NCI-H345 treated with DMSO at 0.1 percent for 48 hours (cell line): Measurements from ENCODE around the gene TMED9.

ENCODE experiments used
- DNase-seq: peaks from one replicate; lab custom pipeline; 2025; ENCODE audit not compliant: unreplicated experiment; lab: John Stamatoyannopoulos, UW

Gene TMED9

DNA sequence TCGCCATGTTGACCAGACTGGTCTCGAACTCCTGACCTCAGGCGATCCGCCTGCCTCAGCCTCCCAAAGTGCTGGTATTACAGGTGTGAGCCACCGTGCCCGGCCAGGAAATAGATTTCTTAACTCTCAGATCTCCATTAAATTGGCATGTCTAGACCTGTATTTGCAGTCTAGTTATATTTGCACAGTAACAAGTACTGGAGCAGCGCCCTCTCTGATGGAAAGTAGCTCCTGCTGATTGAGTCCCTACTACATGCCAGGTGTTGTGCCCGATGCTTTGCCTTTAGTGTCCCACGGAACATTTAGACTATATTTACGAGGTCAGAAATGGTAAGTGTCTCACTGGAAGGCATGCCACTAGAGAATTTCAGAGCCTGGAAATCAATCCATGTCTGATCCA is 15.8 kb upstream of the TMED9 start:
- no peak for DNase-seq

GRCh38 chr5:177578316-177578715 is 13.7 kb upstream of the TMED9 start:
- DNase-seq = no peak

DNA sequence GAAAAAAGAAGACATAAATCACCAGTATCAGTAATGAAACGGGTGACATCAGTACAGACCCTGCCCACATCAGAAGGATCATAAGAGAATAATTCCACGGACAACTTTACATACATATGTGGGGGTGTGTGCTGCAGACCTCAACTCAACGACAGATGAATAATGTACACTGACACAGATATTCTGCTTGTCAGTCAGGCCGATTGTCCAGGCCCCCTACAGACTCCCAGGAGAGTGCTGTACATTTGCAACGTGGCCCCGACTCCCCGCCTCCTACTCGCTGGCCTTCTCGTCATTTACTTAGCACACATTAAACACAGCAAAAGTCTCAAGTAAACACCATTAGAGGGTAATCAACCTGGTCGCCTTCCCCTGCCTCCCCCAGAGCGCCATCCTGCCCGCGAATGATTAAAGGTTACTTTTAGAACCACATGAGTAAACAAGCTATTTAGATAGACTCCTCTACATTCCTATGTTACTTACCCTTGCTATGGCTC is 3.5 kb upstream of the TMED9 start:
- no peak for DNase-seq

DNA sequence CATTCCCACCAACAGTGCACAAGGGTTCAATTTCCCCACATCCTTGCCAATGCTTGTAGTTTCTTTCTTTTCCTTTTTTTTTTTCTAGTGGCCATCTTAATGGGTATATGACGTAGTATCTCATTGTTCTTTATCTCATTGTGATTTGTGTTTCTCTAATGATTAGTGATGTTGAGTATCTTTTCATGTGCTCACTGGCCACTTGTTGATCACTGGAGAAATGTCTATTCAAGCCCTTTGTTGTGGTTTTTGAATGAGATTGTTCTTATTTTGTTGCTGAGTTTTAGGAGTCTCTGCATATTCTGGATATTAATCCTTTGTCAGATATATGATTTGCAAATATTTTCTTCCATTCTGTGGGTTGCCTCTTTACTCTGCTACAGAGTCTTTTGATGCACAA is 1.6 kb upstream of the TMED9 start:
- no peak for DNase-seq

- DNase-seq = no peak
Measured at GRCh38 chr5:177591690-177592009, 353 bp upstream of the TMED9 start.

DNA sequence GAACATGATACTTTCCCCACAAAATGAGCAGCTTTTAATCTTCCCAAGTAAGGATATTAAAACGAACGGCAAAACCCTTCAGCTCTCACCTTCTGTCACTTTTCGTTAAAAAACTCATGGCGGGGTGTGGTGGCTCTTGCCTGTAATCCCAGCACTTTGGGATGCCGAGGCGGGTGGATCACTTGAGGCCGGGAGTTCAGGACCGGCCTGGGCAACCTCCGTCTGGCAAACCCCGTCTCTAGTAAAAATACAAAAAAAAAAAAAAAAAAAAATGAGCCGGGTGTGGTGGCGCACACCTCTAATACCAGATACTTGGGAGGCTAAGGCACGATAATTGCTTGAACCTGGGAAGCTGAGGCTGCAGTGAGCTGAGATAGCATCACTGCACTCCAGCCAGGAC is 902 bp downstream of the TMED9 start:
- no peak for DNase-seq

GRCh38 chr5:177593511-177593910 is 1.5 kb downstream of the TMED9 start:
- DNase-seq = no peak

DNA sequence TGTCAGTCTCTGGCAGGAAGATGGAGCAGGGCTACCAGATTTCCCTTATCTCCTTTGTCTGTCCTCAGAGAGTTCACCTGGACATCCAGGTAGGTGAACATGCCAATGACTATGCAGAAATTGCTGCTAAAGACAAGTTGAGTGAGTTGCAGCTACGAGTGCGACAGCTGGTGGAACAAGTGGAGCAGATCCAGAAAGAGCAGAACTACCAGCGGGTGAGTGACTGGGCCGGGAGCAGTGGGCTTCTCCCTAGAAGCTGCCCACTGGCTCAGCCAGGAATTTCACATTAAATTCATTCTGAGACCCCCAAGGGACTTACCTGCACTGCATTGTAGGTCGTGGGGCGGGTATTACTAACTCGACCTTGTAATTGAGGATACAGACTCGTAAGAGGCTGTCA is 2.1 kb downstream of the TMED9 start:
- no peak for DNase-seq

DNA sequence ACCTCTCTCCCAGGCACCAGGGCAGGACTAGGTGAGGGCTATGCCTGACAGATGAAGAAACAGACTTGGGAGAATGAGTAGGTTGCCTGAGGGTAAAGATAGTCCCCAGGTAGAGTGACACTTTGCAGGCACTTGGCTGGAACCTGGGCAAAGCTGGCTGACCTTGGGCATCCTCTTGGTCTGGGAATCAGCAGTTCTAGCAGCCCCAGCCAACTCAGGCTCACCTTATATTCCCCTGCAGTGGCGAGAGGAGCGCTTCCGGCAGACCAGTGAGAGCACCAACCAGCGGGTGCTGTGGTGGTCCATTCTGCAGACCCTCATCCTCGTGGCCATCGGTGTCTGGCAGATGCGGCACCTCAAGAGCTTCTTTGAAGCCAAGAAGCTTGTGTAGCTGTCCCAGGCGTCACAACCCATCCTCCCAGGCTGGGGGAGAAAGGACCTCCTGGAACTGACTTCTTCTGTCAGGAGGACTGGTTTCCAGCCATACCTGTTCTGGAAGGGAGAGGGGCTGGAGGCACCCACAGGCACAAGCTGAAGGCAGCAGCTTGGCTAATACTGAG is 3.1 kb downstream of the TMED9 start:
- no peak for DNase-seq

GRCh38 chr5:177595991-177596774 is 4.2 kb downstream of the TMED9 start:
- DNase-seq = no peak

DNA sequence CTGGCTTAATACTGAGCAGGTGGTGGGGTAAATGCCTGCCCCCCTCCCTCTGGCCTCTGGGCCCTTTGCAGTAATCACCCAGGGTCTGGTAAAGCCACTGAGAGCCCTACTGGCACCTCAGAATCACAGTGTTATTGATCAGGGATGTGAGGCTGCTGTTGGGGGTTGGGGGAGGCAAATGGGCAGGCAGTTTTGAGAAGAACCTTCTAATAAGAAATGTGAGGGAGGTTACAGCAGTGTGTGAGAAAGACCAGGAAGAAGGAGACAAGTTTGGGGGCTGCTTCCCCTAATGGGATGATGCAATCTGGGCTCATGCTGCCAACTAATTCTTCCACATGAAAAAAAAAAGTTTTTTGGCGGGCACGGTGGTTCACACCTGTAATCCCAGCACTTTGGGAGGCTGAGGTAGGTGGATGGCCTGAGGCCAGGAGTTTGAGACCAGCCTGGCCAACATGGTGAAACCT is 4.8 kb downstream of the TMED9 start:
- no peak for DNase-seq

GRCh38 chr5:177598477-177598876 is 6.5 kb downstream of the TMED9 start:
- no peak for DNase-seq

DNA sequence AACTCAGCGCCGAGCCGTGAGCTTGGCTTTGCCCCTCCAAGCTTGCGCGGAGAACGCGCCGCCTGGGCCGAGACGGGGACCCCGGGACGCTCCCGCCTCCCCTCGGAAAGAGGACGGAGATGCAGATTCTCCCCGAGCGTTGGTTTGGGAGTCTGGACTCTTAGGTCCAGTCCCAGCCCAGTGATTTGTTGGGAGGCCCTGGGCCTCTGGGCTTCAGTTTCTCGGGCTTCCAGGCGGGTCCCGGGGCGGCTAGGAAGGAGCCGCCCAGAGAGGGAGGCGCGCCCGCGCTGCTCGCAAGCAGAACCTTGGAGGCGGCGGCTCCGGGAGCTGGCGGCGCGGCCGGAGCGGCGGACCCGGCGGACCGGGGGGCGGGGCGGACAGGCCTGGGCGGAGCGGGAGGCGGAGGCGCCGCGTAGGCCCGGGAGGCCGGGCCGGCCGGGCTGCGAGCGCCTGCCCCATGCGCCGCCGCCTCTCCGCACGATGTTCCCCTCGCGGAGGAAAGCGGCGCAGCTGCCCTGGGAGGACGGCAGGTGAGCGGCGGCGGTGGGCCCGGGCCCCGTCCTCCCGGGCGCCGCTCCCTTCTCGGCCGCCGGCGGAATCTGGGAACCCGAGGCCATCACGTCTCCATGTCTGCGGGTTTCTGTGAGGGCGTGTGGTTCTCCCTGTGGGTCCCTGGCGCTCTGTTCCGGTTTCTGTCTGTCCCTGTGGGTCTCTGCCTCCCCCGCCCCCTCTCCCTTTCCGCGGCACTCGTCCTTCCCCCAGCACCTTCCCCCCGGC is 7.9 kb downstream of the TMED9 start, which contains the start of gene B4GALT7:
TSS of gene B4GALT7 (plus strand) at position 402 of the 777 bp plus-strand sequence. CDS start at position 481, 79 bp downstream.
- DNase-seq = peak; percentile 65

DNA sequence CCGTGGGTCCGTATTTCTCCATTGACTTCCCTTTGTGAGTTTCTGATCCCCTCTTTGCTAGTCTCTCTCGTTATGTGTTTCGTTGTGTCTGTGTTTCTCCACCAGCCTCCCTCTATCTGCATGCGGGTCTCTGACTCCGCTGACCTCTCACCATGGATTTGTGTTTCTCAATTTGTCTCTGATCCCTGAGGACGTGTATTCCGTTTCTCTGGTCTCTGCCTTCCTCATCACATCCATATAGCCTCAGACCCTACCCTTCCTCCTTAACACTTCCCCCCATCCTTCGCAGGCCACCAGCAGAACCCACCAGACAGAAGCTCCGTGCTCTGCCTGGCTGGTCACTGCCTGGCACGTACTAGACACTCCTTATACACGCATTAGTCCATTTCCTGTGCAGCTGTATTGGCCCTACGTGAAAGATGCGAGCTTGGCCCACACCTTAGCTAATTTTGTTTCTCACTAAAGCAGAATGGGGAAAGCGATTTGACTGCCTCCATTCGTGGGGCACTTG is 8.6 kb downstream of the TMED9 start:
- DNase-seq = no peak

DNA sequence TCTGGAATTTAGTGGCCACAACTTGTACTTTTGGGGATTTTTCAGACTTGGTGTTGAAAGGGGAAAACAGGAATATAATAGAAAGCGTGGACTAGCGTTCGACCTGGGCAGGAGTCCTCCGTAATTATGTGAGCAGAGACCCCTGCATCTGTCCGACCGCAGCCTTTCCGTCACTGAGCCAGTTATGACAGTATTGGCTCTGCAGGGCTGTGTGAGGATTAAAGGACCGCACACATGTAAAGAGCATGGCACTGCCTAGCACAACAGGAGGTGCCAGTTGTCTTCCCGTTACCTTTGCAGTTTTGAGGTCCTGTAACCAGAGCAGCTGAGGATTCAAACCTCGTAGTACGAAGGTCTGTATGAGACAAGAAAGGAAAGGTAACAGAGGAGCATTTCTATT is 9.1 kb downstream of the TMED9 start:
- DNase-seq = no peak

- no peak for DNase-seq
Measured at GRCh38 chr5:177601577-177602457, 9.8 kb downstream of the TMED9 start.

DNA sequence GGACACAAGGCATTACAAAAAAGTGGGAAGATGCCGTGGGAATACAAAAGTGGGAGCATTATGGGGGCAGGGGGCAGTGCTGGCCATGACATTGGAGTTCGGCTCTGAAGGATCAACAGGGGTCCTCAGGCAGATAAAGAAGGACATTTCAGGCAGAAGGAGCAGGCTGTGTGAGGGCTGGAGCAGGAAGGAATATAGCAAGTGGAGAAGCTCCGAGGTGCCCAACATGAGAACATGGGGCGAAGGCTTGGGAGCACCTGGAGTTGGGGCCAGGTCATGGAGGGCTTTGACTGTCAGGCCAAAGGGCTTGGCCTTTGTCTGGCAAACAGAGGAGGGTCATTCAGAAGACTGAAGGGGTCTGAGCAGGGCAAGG is 10.4 kb downstream of the TMED9 start:
- no peak for DNase-seq

- no peak for DNase-seq
Measured at GRCh38 chr5:177603631-177604030, 11.6 kb downstream of the TMED9 start.

DNA sequence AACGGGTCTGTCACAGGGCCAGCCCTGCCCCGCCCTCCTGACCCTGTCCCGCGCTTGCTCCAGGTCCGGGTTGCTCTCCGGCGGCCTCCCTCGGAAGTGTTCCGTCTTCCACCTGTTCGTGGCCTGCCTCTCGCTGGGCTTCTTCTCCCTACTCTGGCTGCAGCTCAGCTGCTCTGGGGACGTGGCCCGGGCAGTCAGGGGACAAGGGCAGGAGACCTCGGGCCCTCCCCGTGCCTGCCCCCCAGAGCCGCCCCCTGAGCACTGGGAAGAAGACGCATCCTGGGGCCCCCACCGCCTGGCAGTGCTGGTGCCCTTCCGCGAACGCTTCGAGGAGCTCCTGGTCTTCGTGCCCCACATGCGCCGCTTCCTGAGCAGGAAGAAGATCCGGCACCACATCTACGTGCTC is 12.1 kb downstream of the TMED9 start:
- no peak for DNase-seq

DNA sequence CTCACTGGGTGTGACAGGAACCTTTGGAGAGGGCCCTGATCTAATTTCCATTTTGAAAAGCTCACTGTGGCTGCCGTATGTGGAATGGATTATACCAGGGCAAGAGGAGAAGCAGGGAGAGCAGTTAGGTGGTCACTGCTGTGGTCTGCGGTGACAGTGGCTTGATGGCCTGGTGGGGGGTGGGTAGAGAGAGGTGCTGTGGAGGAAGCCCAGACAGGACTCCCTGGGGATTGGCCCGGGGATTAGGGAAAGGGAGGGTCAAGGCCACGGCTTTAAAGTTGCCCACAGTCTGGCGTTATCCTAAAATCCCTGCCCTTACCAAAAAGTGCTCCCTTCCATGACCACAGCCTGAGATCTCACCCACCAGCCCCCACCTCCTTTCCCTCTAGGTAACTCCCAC is 12.7 kb downstream of the TMED9 start:
- no peak for DNase-seq

GRCh38 chr5:177605078-177605477 is 13.1 kb downstream of the TMED9 start:
- DNase-seq = no peak
